ENCODE data around the gene LPIN1. TPM values are rescaled to one million over a fixed set of nuclear protein-coding genes. Genes with fewer than 3 reads are reported as not detected.

The LPIN1 gene
- total and polyA plus RNA-seq, 2 donors (not counting 1 experiment from before 2014, with no cell fraction given) = 36.3 to 99.1 TPM

GRCh38 chr2:11863513-11864328, 117.3 kb downstream of the LPIN1 start:
- CTCF ChIA-PET = interaction anchor here (0.6 to 5.8 kb wide), 18 partner anchors 8 to 1144 kb away, joined by 3 to 56 read pairs (median 5); partner anchors contain the start of gene TRIB2
- Mint-ChIP-seq H3K9me3 (ENCODE audit: insufficient read depth) (no peaks in the 10 kb centered on the region), H3K27me3 (no peaks in the 10 kb centered on the region), H3K4me1 (peaks cover 87% of the 10 kb centered on the region), H3K4me3 (peak overlapping the region; percentile 73), H3K27ac (peak overlapping the region; percentile 59)
- intact Hi-C loops (cut with micrococcal nuclease) = loop anchor here (1.0 to 10.0 kb wide), 8 partner anchors 34 to 1144 kb away; partner anchors contain the start of gene TRIB2
- Histone ChIP-seq H3K9me3 (ENCODE audit: control extremely low read depth in 1 of 3, control insufficient read depth in 2 of 3, insufficient read depth in 1 of 3, low read length in 2 of 3) (peaks cover 0 to 23% (median under 1%) of the 10 kb centered on the region in 3 donors), H3K4me3 (ENCODE audit: control extremely low read depth in 1 of 5, extremely low read depth in 1 of 5, insufficient read depth in 1 of 5, low read depth in 2 of 5, low read length in 4 of 5) (peak overlapping the region in 3 of 5 experiments; percentile 5 to 29 (median 26)), H3K4me2 (replicated peaks; ENCODE audit: low read depth, low read length, poor library complexity, severe bottlenecking) (peak overlapping the region; percentile 68), H3K36me3 (replicated peaks in 1 of 2; ENCODE audit: control extremely low read depth in 1 of 2, control insufficient read depth in 1 of 2, extremely low read depth in 1 of 2, insufficient read depth in 2 of 2, low read length in 1 of 2) (no peaks in the 10 kb centered on the region), H3K27ac (ENCODE audit: low read length in 2 of 2) (no peak overlapping the region), H4K20me1 (ENCODE audit: control insufficient read depth, insufficient read depth, low read length, poor library complexity, severe bottlenecking) (no peaks in the 10 kb centered on the region), H3K79me2 (ENCODE audit: control insufficient read depth, insufficient read depth, low read length) (no peaks in the 10 kb centered on the region), H2AFZ (ENCODE audit: insufficient read depth, low read depth, low read length, poor library complexity, severe bottlenecking) (peak overlapping the region; percentile 53), H3K27me3 (replicated peaks in 1 of 4; ENCODE audit: control extremely low read depth in 1 of 4, control insufficient read depth in 3 of 4, insufficient read depth in 4 of 4, low read length in 3 of 4) (no peaks in the 10 kb centered on the region), H3K9ac (ENCODE audit: low read length) (peak overlapping the region; percentile 25), H3K4me1 (ENCODE audit: control insufficient read depth in 2 of 2, insufficient read depth in 2 of 2, low read length in 2 of 2) (peaks cover 70 to 81% of the 10 kb centered on the region in 2 donors)
- ATAC-seq (ENCODE audit: low read depth) = peak; percentile 73
- POLR2A ChIA-PET = interaction anchor here (0.7 kb wide), 2 partner anchors 172 to 850 kb away, joined by 6 to 7 read pairs; no protein-coding TSS in a partner anchor
- DNase-seq = peak; percentile 80
- TF ChIP-seq EZH2 (IDR thresholded peaks at IDR 0.05; ENCODE audit: borderline replicate concordance, insufficient read depth, low read depth, low read length, poor library complexity, severe bottlenecking) (no peak), CTCF (IDR thresholded peaks at IDR 0.05) (peak; percentile 96)
- WGBS (ENCODE audit: insufficient coverage) = 11% methylated on average over 8 of the region's 12 CpGs

All from B cell (primary cell).